ENCODE data around the gene IMMP2L.
"Not testable (repeated sequence)": the region's sequence is repeated elsewhere in the genome, so short reads cannot be mapped to it uniquely, and the experiment has no call there.

The IMMP2L gene

GRCh38 chr7:111091593-111092358, 470.5 kb downstream of the IMMP2L start:
- no peak for DNase-seq
- in situ Hi-C loops (cut with HindIII; ENCODE audit: low pct_ligation_motif_present, low pct_unique_long_range_greater_than_20kb, low sequenced_read_pairs): no loop called here

GRCh38 chr7:111090846-111091245, 471.4 kb downstream of the IMMP2L start, which contains the start of gene LRRN3:
Gene LRRN3, plus strand, starts transcription at chr7:111091127. Its CDS starts 31,646 bp downstream, at chr7:111122773.
- in situ Hi-C loops (cut with HindIII; ENCODE audit: low pct_ligation_motif_present, low pct_unique_long_range_greater_than_20kb, low sequenced_read_pairs): no loop called here
- DNase-seq: no peak

- DNase-seq: peak; percentile 73
- in situ Hi-C loops (cut with HindIII; ENCODE audit: low pct_ligation_motif_present, low pct_unique_long_range_greater_than_20kb, low sequenced_read_pairs): no loop called here
Observed at GRCh38 chr7:111089822-111090426, 472.4 kb downstream of the IMMP2L start.

GRCh38 chr7:111088328-111088727, 474.0 kb downstream of the IMMP2L start:
- DNase-seq: no peak
- in situ Hi-C loops (cut with HindIII; ENCODE audit: low pct_ligation_motif_present, low pct_unique_long_range_greater_than_20kb, low sequenced_read_pairs): no loop called here

GRCh38 chr7:111086532-111086931, 475.8 kb downstream of the IMMP2L start:
- in situ Hi-C loops (cut with HindIII; ENCODE audit: low pct_ligation_motif_present, low pct_unique_long_range_greater_than_20kb, low sequenced_read_pairs): no loop called here
- no peak for DNase-seq

- no peak for DNase-seq
- in situ Hi-C loops (cut with HindIII; ENCODE audit: low pct_ligation_motif_present, low pct_unique_long_range_greater_than_20kb, low sequenced_read_pairs): no loop called here
Observed at GRCh38 chr7:111085356-111085755, 476.9 kb downstream of the IMMP2L start.

- in situ Hi-C loops (cut with HindIII; ENCODE audit: low pct_ligation_motif_present, low pct_unique_long_range_greater_than_20kb, low sequenced_read_pairs): no loop called here
- no peak for DNase-seq
Observed at GRCh38 chr7:111083413-111083812, 478.9 kb downstream of the IMMP2L start.

GRCh38 chr7:111082351-111082750, 479.9 kb downstream of the IMMP2L start:
- DNase-seq: no peak
- in situ Hi-C loops (cut with HindIII; ENCODE audit: low pct_ligation_motif_present, low pct_unique_long_range_greater_than_20kb, low sequenced_read_pairs): no loop called here

GRCh38 chr7:111081546-111082267, 480.6 kb downstream of the IMMP2L start:
- in situ Hi-C loops (cut with HindIII; ENCODE audit: low pct_ligation_motif_present, low pct_unique_long_range_greater_than_20kb, low sequenced_read_pairs): no loop called here
- no peak for DNase-seq

- no peak for DNase-seq
- in situ Hi-C loops (cut with HindIII; ENCODE audit: low pct_ligation_motif_present, low pct_unique_long_range_greater_than_20kb, low sequenced_read_pairs): no loop called here
Observed at GRCh38 chr7:111080495-111081105, 481.7 kb downstream of the IMMP2L start.

- in situ Hi-C loops (cut with HindIII; ENCODE audit: low pct_ligation_motif_present, low pct_unique_long_range_greater_than_20kb, low sequenced_read_pairs): no loop called here
Observed at GRCh38 chr7:111077001-111077400, 485.3 kb downstream of the IMMP2L start.

GRCh38 chr7:111076205-111076604, 486.1 kb downstream of the IMMP2L start:
- peak; percentile 41 for DNase-seq
- in situ Hi-C loops (cut with HindIII; ENCODE audit: low pct_ligation_motif_present, low pct_unique_long_range_greater_than_20kb, low sequenced_read_pairs): no loop called here

More at GRCh38 chr7:111077001-111077400, 485.3 kb downstream of the IMMP2L start:
- DNase-seq: no peak

GRCh38 chr7:111075498-111075897, 486.8 kb downstream of the IMMP2L start:
- DNase-seq: no peak
- in situ Hi-C loops (cut with HindIII; ENCODE audit: low pct_ligation_motif_present, low pct_unique_long_range_greater_than_20kb, low sequenced_read_pairs): no loop called here

- DNase-seq: no peak
- in situ Hi-C loops (cut with HindIII; ENCODE audit: low pct_ligation_motif_present, low pct_unique_long_range_greater_than_20kb, low sequenced_read_pairs): no loop called here
Observed at GRCh38 chr7:111074748-111075146, 487.5 kb downstream of the IMMP2L start.

GRCh38 chr7:111074071-111074747, 488.1 kb downstream of the IMMP2L start:
- no peak for DNase-seq
- in situ Hi-C loops (cut with HindIII; ENCODE audit: low pct_ligation_motif_present, low pct_unique_long_range_greater_than_20kb, low sequenced_read_pairs): no loop called here

- in situ Hi-C loops (cut with HindIII; ENCODE audit: low pct_ligation_motif_present, low pct_unique_long_range_greater_than_20kb, low sequenced_read_pairs); DNase-seq: not testable (repeated sequence)
Observed at GRCh38 chr7:111072658-111073057, 489.6 kb downstream of the IMMP2L start.

GRCh38 chr7:111071556-111071955, 490.7 kb downstream of the IMMP2L start:
- no peak for DNase-seq
- in situ Hi-C loops (cut with HindIII; ENCODE audit: low pct_ligation_motif_present, low pct_unique_long_range_greater_than_20kb, low sequenced_read_pairs): no loop called here

GRCh38 chr7:111068618-111069017, 493.7 kb downstream of the IMMP2L start:
- in situ Hi-C loops (cut with HindIII; ENCODE audit: low pct_ligation_motif_present, low pct_unique_long_range_greater_than_20kb, low sequenced_read_pairs): no loop called here
- no peak for DNase-seq

All from ACHN (cell line).